GM18858 (cell line): ENCODE measurements around the gene FLT3LG.
"Not testable (repeated sequence)": the region's sequence is repeated elsewhere in the genome, so short reads cannot be mapped to it uniquely, and the experiment has no call there.

Experiments
- ATAC-seq: cut with Tn5 transposase; IDR thresholded peaks from one replicate; pipeline ENCODE4 v1.9.1; 2021; ENCODE audit not compliant: unreplicated experiment

Gene FLT3LG

GRCh38 chr19:49461130-49461529 lies 12.9 kb upstream of the FLT3LG start:
- not testable (repeated sequence) for ATAC-seq

- ATAC-seq: no peak
These were observed 12.4 kb upstream of the FLT3LG start for GRCh38 chr19:49461656-49462055.

- ATAC-seq: no peak
These were observed 11.5 kb upstream of the FLT3LG start for GRCh38 chr19:49462492-49462891.

GRCh38 chr19:49463960-49464740 lies 9.9 kb upstream of the FLT3LG start:
- no peak for ATAC-seq

- ATAC-seq: no peak
These were observed 8.6 kb upstream of the FLT3LG start for GRCh38 chr19:49465371-49465770.

- no peak for ATAC-seq
These were observed 5.8 kb upstream of the FLT3LG start for GRCh38 chr19:49468199-49468598.

- ATAC-seq: no peak
These were observed 5.1 kb upstream of the FLT3LG start for GRCh38 chr19:49468746-49469447.

GRCh38 chr19:49469828-49470614 lies 4.0 kb upstream of the FLT3LG start:
- ATAC-seq: no peak

- ATAC-seq: no peak
These were observed 3.4 kb upstream of the FLT3LG start for GRCh38 chr19:49470615-49470978.

- ATAC-seq: no peak
These were observed 1.1 kb upstream of the FLT3LG start for GRCh38 chr19:49472936-49473335.

GRCh38 chr19:49473501-49473867 lies 531 bp upstream of the FLT3LG start:
- ATAC-seq: not testable (repeated sequence)

- ATAC-seq: no peak
These were observed 518 bp downstream of the FLT3LG start for GRCh38 chr19:49474542-49474924.

GRCh38 chr19:49475191-49475917 lies 1.3 kb downstream of the FLT3LG start:
- no peak for ATAC-seq

- no peak for ATAC-seq
These were observed 2.2 kb downstream of the FLT3LG start for GRCh38 chr19:49475995-49476880.

- no peak for ATAC-seq
These were observed 6.1 kb downstream of the FLT3LG start for GRCh38 chr19:49479975-49480628.

GRCh38 chr19:49481020-49481683 lies 7.1 kb downstream of the FLT3LG start:
- ATAC-seq: no peak

- no peak for ATAC-seq
These were observed 12.2 kb downstream of the FLT3LG start for GRCh38 chr19:49486232-49486631.

GRCh38 chr19:49486710-49487276 lies 12.8 kb downstream of the FLT3LG start:
- no peak for ATAC-seq
